Dedifferentiated amniotic fluid mesenchymal stem cell (primary cell): ENCODE measurements around the gene TMEM174.

ENCODE experiments used
- DNase-seq: peaks from one replicate; pipeline ENCODE4 v3.0.0-alpha.2; 2016; ENCODE audit errors: extremely low spot score

Gene TMEM174

GRCh38 chr5:73222173-73222572, 49.2 kb downstream of the TMEM174 start:
- no peak for DNase-seq
